H1 (cell line): ENCODE data around the gene GNG4.

Source experiments
- CREB1 ChIP-seq: IDR thresholded peaks from 2 replicates; pipeline ENCODE4 v1.6.1; 2012; ENCODE audit warnings: inconsistent platforms
- CTCF ChIP-seq, 3 experiments: IDR thresholded peaks; 1 replicate in 2 of 3; 2 replicates in 1 of 3; pipeline versions ENCODE4 v1.5.1 to v1.6.1; 2011; ENCODE audit warnings: low read length in 3 of 3, mild to moderate bottlenecking in 3 of 3, inconsistent platforms in 2 of 3, low read depth in 1 of 3, moderate library complexity in 1 of 3; ENCODE audit not compliant: insufficient read depth in 1 of 3; ENCODE audit errors: control extremely low read depth in 1 of 3
- KDM1A ChIP-seq: fragments of 200-600, 300-600 bp; sonication (generic); IDR thresholded peaks from 2 replicates; pipeline ENCODE4 v1.7.1; 2016; ENCODE audit warnings: mild to moderate bottlenecking, low read length, borderline replicate concordance
- KDM5A ChIP-seq: fragments of 200-600 bp; IDR thresholded peaks from 2 replicates; pipeline ENCODE4 v1.7.1; 2012; ENCODE audit warnings: mild to moderate bottlenecking, low read length, inconsistent platforms, mixed read lengths
- PHF8 ChIP-seq: fragments of 200-600 bp; sonication (generic); conservative IDR thresholded peaks from 2 replicates; pipeline ENCODE4 v1.7.1; 2012; ENCODE audit warnings: low read depth, mild to moderate bottlenecking, inconsistent platforms, low read length, moderate library complexity
- POLR2A ChIP-seq, 2 experiments: IDR thresholded peaks; 1 replicate in 1 of 2; 2 replicates in 1 of 2; pipeline ENCODE4 v1.6.1; 2011; ENCODE audit warnings: low read depth in 2 of 2, low read length in 2 of 2, mild to moderate bottlenecking in 2 of 2; ENCODE audit errors: control extremely low read depth in 1 of 2
- POLR2AphosphoS5 ChIP-seq: IDR thresholded peaks from 2 replicates; pipeline ENCODE4 v1.6.1; 2011; ENCODE audit warnings: low read depth, low read length
- RAD21 ChIP-seq, 2 experiments: IDR thresholded peaks in 1 of 2; conservative IDR thresholded peaks in 1 of 2; 2 replicates each; pipeline ENCODE4 v1.6.1; 2011; ENCODE audit warnings: low read depth in 2 of 2, low read length in 2 of 2, improper control_type of control experiment in 1 of 2, inconsistent platforms in 1 of 2, mild to moderate bottlenecking in 1 of 2, moderate library complexity in 1 of 2
- RFX5 ChIP-seq: IDR thresholded peaks from 2 replicates; pipeline ENCODE4 v1.6.1; 2011; ENCODE audit warnings: low read depth, low read length, improper control_type of control experiment, borderline replicate concordance
- TBP ChIP-seq: IDR thresholded peaks from 2 replicates; pipeline ENCODE4 v1.6.1; 2011; ENCODE audit warnings: low read depth, low read length, improper control_type of control experiment

DNA sequence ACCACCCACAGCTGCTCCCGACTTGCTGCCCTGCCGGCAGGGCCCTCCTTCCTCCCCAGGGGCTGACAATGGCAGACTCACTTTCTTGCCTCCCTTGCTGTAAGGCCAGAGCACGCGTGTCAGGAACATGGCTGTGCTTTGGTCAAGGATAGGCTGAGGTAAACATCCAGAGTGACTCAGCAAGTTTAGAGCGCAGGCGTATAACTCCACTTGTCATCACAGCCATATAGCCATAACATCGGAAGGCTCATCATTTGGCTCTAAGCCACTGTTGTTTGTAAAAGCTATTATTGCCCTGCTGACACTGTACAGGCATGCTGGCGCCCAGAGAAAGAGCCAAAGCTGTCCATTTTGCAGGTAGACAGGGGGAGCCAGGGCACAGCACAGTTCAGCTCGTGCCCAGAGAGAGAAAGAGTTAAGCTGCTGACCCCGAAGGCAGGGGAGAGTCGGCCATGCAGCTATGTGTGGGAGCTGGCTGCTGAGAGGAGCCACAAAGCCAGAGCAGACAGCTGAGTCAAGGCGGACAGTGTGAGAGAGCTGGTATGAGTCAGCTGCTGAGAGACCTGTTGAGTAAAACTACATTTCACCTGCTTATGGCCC, 60.6 kb downstream of the GNG4 start:
- TF ChIP-seq RFX5: no peak
- no peak for TF ChIP-seq POLR2A (IDR thresholded peaks at IDR 0.05; ENCODE audit: control extremely low read depth in 1 of 2, low read depth in 2 of 2, low read length in 2 of 2)
- TF ChIP-seq CREB1: no peak
- TF ChIP-seq KDM5A: no peak
- TF ChIP-seq CTCF (IDR thresholded peaks at IDR 0.05; ENCODE audit: control extremely low read depth in 1 of 3, insufficient read depth in 1 of 3, low read depth in 1 of 3, low read length in 3 of 3): no peak
- TF ChIP-seq KDM1A: no peak
- TF ChIP-seq POLR2AphosphoS5: no peak
- TF ChIP-seq RAD21 (IDR thresholded peaks at IDR 0.05 in 1 of 2, conservative IDR thresholded peaks at IDR 0.05 in 1 of 2; ENCODE audit: low read depth in 2 of 2, low read length in 2 of 2): no peak
- TF ChIP-seq PHF8: no peak
- TF ChIP-seq TBP: no peak
